Measurements from ENCODE around the gene SLC26A8.
"Not testable (repeated sequence)": the region's sequence is repeated elsewhere in the genome, so short reads cannot be mapped to it uniquely, and the experiment has no call there.

The SLC26A8 gene

GRCh38 chr6:35993150-35993549 lies 31.3 kb downstream of the SLC26A8 start:
- no peak for DNase-seq (ENCODE audit: low read depth)

- not testable (repeated sequence) for DNase-seq (ENCODE audit: low read depth)
Measured at GRCh38 chr6:35988047-35988446, 36.4 kb downstream of the SLC26A8 start.

- no peak for DNase-seq (ENCODE audit: low read depth)
Measured at GRCh38 chr6:35984701-35985100, 39.7 kb downstream of the SLC26A8 start.

- DNase-seq (ENCODE audit: low read depth): no peak
Measured at GRCh38 chr6:35980991-35981645, 43.3 kb downstream of the SLC26A8 start.

- DNase-seq (ENCODE audit: low read depth): not testable (repeated sequence)
Measured at GRCh38 chr6:35980126-35980525, 44.3 kb downstream of the SLC26A8 start.

GRCh38 chr6:35977308-35977707 lies 47.1 kb downstream of the SLC26A8 start:
- no peak for DNase-seq (ENCODE audit: low read depth)

GRCh38 chr6:35973670-35974222 lies 50.7 kb downstream of the SLC26A8 start:
- no peak for DNase-seq (ENCODE audit: low read depth)

GRCh38 chr6:35972471-35973367 lies 51.7 kb downstream of the SLC26A8 start:
- no peak for DNase-seq (ENCODE audit: low read depth)

GRCh38 chr6:35970181-35970580 lies 54.3 kb downstream of the SLC26A8 start:
- DNase-seq (ENCODE audit: low read depth): no peak

- DNase-seq (ENCODE audit: low read depth): no peak
Measured at GRCh38 chr6:35969646-35970045, 54.8 kb downstream of the SLC26A8 start.

GRCh38 chr6:35968821-35969220 lies 55.6 kb downstream of the SLC26A8 start:
- no peak for DNase-seq (ENCODE audit: low read depth)

GRCh38 chr6:35967076-35967774 lies 57.2 kb downstream of the SLC26A8 start:
- no peak for DNase-seq (ENCODE audit: low read depth)

GRCh38 chr6:35962779-35963560 lies 61.5 kb downstream of the SLC26A8 start:
- no peak for DNase-seq (ENCODE audit: low read depth)

GRCh38 chr6:35960187-35960586 lies 64.3 kb downstream of the SLC26A8 start:
- no peak for DNase-seq (ENCODE audit: low read depth)

GRCh38 chr6:35955970-35956369 lies 68.5 kb downstream of the SLC26A8 start:
- no peak for DNase-seq (ENCODE audit: low read depth)

- DNase-seq (ENCODE audit: low read depth): no peak
Measured at GRCh38 chr6:35955521-35955920, 68.9 kb downstream of the SLC26A8 start.

GRCh38 chr6:35955071-35955470 lies 69.4 kb downstream of the SLC26A8 start:
- no peak for DNase-seq (ENCODE audit: low read depth)

GRCh38 chr6:35954333-35954732 lies 70.1 kb downstream of the SLC26A8 start:
- DNase-seq (ENCODE audit: low read depth): no peak

- DNase-seq (ENCODE audit: low read depth): no peak
Measured at GRCh38 chr6:35948725-35949124, 75.7 kb downstream of the SLC26A8 start.

- DNase-seq (ENCODE audit: low read depth): no peak
Measured at GRCh38 chr6:35945650-35946025, 78.8 kb downstream of the SLC26A8 start.

GRCh38 chr6:35943390-35943789 lies 81.1 kb downstream of the SLC26A8 start:
- no peak for DNase-seq (ENCODE audit: low read depth)

- DNase-seq (ENCODE audit: low read depth): no peak
Measured at GRCh38 chr6:35942355-35942754, 82.1 kb downstream of the SLC26A8 start.
